ACHN (cell line): ENCODE data around the gene PCID2.
A peak's percentile ranks its signal among the peaks of the same experiment; 100 is the strongest.

Experiments
- DNase-seq: peaks from one replicate; pipeline ENCODE4 v3.0.0-alpha.2; 2015
- in situ Hi-C: cut with HindIII; loops from 2 replicates; pipeline ENCODE4 v1.10.0; 2017; ENCODE audit warnings: low sequenced_read_pairs, low pct_ligation_motif_present, low pct_unique_long_range_greater_than_20kb

The PCID2 gene

GRCh38 chr13:113223070-113223469 is 14.6 kb upstream of the PCID2 start:
- in situ Hi-C loops = no loop called here
- no peak for DNase-seq

GRCh38 chr13:113220877-113221276 is 12.4 kb upstream of the PCID2 start:
- DNase-seq = peak; percentile 15
- in situ Hi-C loops = no loop called here

DNA sequence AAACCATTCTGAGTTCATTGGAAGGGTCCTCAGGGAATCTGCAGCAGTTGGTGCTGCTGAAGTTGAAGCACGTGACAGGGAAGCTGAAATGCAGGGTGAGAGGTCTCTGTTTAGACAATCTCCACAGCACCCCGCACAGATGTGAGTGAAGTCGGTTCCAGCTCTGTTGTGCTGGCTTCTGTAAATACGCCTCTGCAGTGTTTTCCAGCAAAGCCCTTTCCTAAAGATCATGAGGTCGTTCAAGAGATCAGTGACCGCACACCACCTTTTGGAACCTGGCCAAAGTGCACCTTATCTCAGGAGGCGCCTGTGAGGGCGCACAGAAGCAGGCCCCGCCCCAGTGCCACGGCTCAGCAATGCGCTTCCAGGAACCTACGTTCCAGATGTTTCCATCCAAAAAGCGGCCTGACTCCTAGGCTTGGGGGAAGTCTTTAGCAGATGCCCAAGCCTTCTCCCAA is 11.7 kb upstream of the PCID2 start:
- DNase-seq = no peak
- in situ Hi-C loops = no loop called here

DNA sequence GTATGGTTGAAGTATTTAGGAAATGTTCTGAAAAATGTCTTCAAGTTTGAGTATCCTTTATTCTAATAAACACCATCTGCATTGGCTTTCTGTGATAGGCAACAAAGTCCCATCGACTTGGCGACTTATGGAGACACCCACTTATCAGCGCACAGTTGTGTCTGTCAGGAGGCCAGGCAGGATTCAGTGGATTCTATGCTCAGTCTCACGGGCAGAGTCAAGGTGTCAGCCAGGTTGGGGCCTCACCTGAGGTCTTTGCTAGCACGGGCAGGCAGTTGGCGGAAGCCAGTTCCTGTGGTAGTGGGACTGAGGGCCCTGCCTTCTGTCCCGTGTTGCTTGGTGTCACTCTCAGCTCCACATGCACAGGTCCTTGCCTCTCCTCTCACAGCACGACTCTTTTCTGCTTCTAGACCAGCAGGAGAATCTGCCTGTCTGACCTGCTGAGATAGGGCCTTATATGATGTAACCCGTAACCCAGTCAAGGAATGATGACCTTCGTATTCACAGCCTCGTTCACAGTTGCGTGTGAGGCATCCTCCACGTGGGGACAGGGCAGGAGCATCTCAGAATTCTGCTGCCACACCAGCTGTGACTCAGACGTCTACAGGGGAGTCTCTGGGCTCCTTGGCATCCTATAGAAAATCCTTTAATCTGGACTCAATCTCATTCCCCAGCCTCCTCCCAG is 10.9 kb upstream of the PCID2 start:
- no peak for DNase-seq
- in situ Hi-C loops = no loop called here

- in situ Hi-C loops = no loop called here
- DNase-seq = peak; percentile 28
Observed at GRCh38 chr13:113218586-113218985, 10.1 kb upstream of the PCID2 start.

DNA sequence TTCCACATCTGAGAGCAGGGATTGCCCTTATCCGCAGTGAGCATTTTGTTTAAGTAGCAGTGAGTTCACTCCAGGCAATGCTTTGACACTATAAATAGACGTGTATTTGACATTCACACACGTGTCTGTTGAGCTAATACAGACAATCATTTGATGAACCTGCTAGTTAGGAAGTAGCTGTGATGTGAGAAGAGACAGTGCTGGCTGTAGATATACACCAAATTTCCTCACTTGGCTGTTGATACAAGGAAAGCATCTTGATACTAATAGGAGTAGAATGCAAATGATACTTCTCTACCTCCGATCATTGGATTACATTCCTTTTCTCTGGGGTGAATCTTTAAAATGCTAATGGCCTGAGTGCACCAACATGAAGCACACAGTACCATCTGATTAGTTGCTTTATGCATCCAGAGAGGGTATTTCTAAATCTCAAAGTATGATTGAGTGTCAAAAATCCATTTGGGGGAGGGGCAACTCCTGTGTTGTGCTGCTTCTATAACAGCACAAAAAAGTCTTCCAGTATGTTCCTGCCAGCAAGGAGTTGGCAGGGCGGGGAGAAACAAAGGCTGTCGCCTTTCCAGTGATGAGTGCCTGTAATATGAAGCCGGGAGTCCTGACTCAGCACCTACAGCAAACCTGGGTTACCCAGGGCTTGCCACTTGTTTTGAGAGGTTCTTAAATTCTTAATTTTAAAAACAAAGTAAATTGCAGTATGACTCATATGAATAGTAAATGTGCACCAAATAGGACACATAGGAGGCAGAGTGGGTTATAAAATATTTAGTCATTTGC is 8.0 kb upstream of the PCID2 start:
- peak; percentile 31 for DNase-seq
- in situ Hi-C loops = no loop called here

- DNase-seq = peak; percentile 15
- in situ Hi-C loops = no loop called here
Observed at GRCh38 chr13:113211774-113212173, 3.3 kb upstream of the PCID2 start.

DNA sequence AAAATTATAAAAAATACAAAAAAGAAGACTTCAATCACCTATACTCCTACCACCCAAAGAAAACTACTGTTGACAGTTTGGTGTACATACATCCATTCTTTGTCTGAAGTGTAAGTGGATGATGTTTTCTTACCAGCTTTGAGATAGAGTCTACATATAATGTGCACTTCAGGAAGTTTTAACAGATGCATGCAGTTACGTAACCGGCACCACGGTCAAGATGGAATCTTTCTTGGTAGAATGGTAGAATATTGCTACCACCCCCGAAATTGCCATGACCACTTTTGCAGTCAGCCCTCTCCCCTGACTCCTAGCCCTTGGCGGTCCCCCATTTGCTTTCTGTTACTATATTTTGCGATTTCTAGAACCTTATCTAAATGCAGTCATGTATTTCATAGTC is 2.4 kb upstream of the PCID2 start:
- no peak for DNase-seq
- in situ Hi-C loops = no loop called here

GRCh38 chr13:113209759-113210421 is 1.4 kb upstream of the PCID2 start:
- peak; percentile 47 for DNase-seq

GRCh38 chr13:113209336-113209758 is 878 bp upstream of the PCID2 start, which contains the start of gene CUL4A:
TSS of gene CUL4A (plus strand) at chr13:113209613. CDS start at chr13:113209628, 15 bp downstream.
- in situ Hi-C loops = no loop called here
- peak; percentile 71 for DNase-seq

More at GRCh38 chr13:113209759-113210421, 1.4 kb upstream of the PCID2 start:
- in situ Hi-C loops = no loop called here

- DNase-seq = peak; percentile 39
- in situ Hi-C loops = no loop called here
Observed at GRCh38 chr13:113207890-113208420, 514 bp downstream of the PCID2 start.

GRCh38 chr13:113207460-113207859 is 1.0 kb downstream of the PCID2 start:
- in situ Hi-C loops = no loop called here
- no peak for DNase-seq

GRCh38 chr13:113205428-113205931 is 3.0 kb downstream of the PCID2 start:
- in situ Hi-C loops = no loop called here
- no peak for DNase-seq

DNA sequence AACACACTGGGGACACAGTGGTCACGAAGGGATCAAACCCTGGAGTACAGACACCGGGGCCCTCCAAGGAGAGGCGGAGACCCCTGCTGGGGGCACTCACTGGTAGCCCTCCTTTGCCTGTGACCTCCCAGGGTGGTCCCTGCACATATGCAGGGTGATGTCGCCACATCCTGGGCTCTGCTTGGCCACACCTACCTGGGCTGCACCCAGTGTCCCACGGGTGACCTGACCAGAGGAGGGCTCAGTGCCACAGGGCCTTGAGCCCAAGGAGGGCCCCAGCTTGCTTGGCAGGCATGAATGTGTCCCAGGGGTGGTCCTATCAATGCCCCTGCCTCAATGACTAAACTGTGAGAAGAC is 4.1 kb downstream of the PCID2 start:
- DNase-seq = no peak
- in situ Hi-C loops = no loop called here

DNA sequence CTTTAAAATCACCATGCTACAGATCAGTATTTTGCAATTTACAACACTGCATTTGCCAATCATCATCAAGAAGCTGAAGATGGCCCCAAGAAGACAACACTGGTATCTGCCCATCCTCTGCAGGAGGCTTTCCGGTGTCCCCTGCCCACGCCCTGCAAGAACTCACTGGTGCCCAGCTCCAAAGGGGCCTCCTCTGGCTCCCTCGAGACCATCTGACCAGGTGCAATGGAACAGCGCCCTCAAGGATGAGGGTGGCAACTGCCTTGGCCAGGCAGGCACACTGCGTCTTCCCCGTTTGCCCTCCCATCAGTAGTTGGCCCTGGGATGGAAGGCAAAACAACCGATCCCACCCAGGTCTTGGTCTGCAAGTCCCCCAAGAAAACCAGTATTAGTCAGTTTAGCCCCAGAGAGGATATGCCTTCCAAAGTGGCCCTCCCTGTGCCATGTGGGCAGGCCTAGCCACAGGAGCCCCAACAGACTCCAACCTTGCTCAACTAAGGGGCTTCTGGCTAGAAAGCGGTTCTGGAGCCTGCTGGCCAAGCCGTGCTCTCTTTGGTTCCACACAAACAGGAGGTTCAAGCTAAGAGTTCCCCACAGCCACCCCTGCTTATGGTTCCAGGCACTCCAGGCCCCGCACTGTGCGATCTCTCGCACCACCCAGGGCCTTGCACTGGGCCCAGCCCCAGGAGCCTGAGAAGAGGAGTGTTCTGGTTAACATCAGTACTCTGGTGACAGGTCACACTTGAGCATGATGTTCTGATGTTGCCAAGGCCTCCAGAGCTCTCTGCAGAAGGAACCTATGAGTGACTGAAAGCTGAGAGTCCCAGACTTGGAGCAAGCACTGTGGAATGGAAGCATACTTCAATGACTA is 4.7 kb downstream of the PCID2 start:
- in situ Hi-C loops = no loop called here
- no peak for DNase-seq

GRCh38 chr13:113202912-113203311 is 5.6 kb downstream of the PCID2 start:
- in situ Hi-C loops = no loop called here
- no peak for DNase-seq

GRCh38 chr13:113201815-113202214 is 6.7 kb downstream of the PCID2 start:
- in situ Hi-C loops = no loop called here
- no peak for DNase-seq
